ENCODE results near the gene TMEM117. TPM values are rescaled to one million over a fixed set of nuclear protein-coding genes. Genes with fewer than 3 reads are reported as not detected.

TMEM117 gene
- total and polyA plus RNA-seq, 10 of the 15 experiments (the other 5 are each of a cell fraction or from before 2014, with no cell fraction given) = 3.1 to 8.2 (median 6.1) TPM

DNA sequence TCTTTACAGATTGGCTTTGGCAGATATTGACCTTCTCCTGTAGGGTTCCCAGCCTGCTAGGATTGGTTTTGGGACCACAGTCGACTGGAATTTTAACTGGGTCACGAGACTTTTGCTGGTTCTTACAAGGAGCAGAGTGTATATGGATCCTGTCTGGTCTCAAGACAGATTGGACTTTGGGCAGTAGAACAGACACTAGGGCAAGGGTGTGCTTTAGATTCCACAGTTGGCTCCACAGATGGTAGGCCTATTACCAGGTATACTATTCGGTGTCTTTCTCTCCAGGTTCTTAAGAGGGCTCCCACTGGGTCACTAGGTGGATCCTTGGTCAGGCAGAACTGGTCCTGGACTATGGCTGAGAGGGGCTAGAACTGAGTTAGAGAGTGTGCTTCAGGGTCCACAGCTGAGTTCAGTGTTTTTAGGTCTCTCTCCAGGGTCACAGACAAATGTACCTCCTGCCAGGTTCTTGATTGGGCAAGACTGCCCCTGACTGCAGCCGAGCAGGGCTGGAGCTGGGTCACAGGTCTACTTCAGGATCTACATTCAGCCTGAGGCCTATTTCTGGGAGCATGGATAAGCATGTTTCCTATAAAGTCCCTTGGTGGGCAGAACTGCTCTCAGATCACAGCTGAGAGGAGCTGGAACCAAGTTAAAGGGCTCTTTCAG lies 460.2 kb downstream of the TMEM117 start:
- DNase-seq (ENCODE audit: low read depth, low spot score) (no peak), ATAC-seq (no peak), FAIRE-seq (peak; percentile 79)
- Histone ChIP-seq H3K27ac (ENCODE audit: control insufficient read depth, insufficient read depth) (no peak overlapping the region), H3K4me1 (ENCODE audit: control insufficient read depth, insufficient read depth, low read length) (peaks cover 6% of the 10 kb centered on the region; the same call in 1 of the 2 replicates), H3K9ac (ENCODE audit: control insufficient read depth, insufficient read depth, low read length) (no peak overlapping the region), H3K27me3 (replicated peaks in 1 of 2; ENCODE audit: control insufficient read depth in 2 of 2, insufficient read depth in 2 of 2, low read length in 1 of 2) (no peaks in the 10 kb centered on the region), H3K4me3 (no peak overlapping the region), H2AFZ (ENCODE audit: control insufficient read depth, low read depth, low read length) (no peak overlapping the region), H3K79me2 (ENCODE audit: control insufficient read depth, insufficient read depth, low read length) (no peaks in the 10 kb centered on the region), H3K4me2 (ENCODE audit: control insufficient read depth, insufficient read depth) (no peak overlapping the region), H4K20me1 (ENCODE audit: control insufficient read depth, insufficient read depth) (no peaks in the 10 kb centered on the region), H3K36me3 (ENCODE audit: control insufficient read depth in 2 of 2, insufficient read depth in 2 of 2, low read length in 1 of 2) (no peaks in the 10 kb centered on the region), H3K9me3 (replicated peaks; ENCODE audit: control insufficient read depth, insufficient read depth, low read length) (no peaks in the 10 kb centered on the region; the same call in 2 of the 3 replicates)
- ChIA-PET RAD21 (ENCODE audit: unreplicated experiment) (no interaction called here), SMC1A (ENCODE audit: uncharacterized antibody, unreplicated experiment) (interaction anchor here (1.0 kb wide), 1 partner anchor 10 kb away, joined by 3 read pairs; no protein-coding TSS in a partner anchor), POLR2A (no interaction called here), CTCF (interaction anchor here (0.6 kb wide), 1 partner anchor 152 kb away, joined by 3 read pairs; no protein-coding TSS in a partner anchor)
- 100% methylated on average over 4 of the region's 4 CpGs for WGBS (ENCODE audit: insufficient coverage, insufficient replicate concordance, low lambda C conversion rate, missing lambda C conversion rate)
- no TSS peak for BruUV-seq (replicated peaks)
- in situ Hi-C loops (cut with MboI) (no loop called here), intact Hi-C loops (cut with micrococcal nuclease; ENCODE audit: unreplicated experiment) (no loop called here)
- TF ChIP-seq ASH2L (IDR thresholded peaks at IDR 0.05; ENCODE audit: borderline replicate concordance, low read depth) (no peak), JUNB (IDR thresholded peaks at IDR 0.05) (no peak), CHD1 (IDR thresholded peaks at IDR 0.05; ENCODE audit: low read depth, low read length) (no peak), SRF (IDR thresholded peaks at IDR 0.05; ENCODE audit: low read depth in 2 of 2, low read length in 2 of 2) (no peak), SIX5 (IDR thresholded peaks at IDR 0.05; ENCODE audit: low read depth, low read length, severe bottlenecking) (no peak), YY1 (IDR thresholded peaks at IDR 0.05; ENCODE audit: low read depth, low read length) (no peak), YBX1 (IDR thresholded peaks at IDR 0.05) (no peak), SREBF1 (IDR thresholded peaks at IDR 0.05; ENCODE audit: low read length) (no peak), NR2C1 (IDR thresholded peaks at IDR 0.05) (no peak)
